GM19372 (cell line): ENCODE results near the gene ORM1.
"Not testable (repeated sequence)": the region's sequence is repeated elsewhere in the genome, so short reads cannot be mapped to it uniquely, and the experiment has no call there.

ENCODE experiments used
- ATAC-seq: cut with Tn5 transposase; IDR thresholded peaks from one replicate; pipeline ENCODE4 v1.9.1; 2021; ENCODE audit warnings: mild to moderate bottlenecking, low read depth, moderate library complexity; ENCODE audit not compliant: unreplicated experiment

ORM1 gene

GRCh38 chr9:114304416-114305188 is 18.3 kb upstream of the ORM1 start:
- ATAC-seq: no peak

- ATAC-seq: no peak
Observed at GRCh38 chr9:114307899-114308267, 15.0 kb upstream of the ORM1 start.

GRCh38 chr9:114308361-114308950 is 14.4 kb upstream of the ORM1 start:
- no peak for ATAC-seq

DNA sequence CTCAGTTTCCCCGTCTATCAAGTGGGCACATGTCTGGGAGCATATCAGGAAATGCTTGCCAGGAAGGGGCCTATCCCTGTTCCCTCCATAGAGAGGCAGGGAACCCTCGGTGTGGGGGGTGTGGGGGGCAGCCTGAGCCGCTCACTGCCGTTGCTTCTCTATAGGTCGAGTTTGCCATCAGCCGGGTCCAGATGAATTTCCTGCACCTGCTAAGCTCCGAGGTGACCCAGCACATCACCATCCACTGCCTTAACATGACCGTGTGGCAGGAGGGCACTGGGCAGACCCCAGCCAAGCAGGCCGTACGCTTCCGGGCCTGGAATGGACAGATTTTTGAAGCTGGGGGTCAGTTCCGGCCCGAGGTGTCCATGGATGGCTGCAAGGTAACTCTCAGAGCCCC is 13.8 kb upstream of the ORM1 start:
- no peak for ATAC-seq

GRCh38 chr9:114310471-114311450 is 12.1 kb upstream of the ORM1 start:
- ATAC-seq: no peak

- ATAC-seq: no peak
Observed at GRCh38 chr9:114311571-114312512, 11.1 kb upstream of the ORM1 start.

- no peak for ATAC-seq
Observed at GRCh38 chr9:114312513-114312875, 10.4 kb upstream of the ORM1 start.

DNA sequence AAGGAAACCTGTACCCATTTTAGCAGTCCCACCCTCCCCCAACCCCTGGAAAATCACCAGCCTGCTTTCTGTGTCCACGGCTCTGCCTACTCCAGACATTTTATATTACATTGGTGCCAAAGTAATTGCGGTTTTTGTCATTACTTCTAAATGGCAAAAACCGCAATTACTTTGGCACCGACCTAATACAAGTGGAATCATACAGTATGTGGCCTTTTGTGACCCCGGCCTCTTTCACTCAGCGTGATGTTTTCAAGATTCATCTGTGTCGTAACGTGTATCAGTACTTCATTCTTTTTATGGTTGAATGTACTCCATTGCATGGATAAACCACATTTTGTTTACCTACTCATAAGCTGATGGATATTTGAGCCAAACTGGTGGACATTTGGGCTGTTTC is 9.7 kb upstream of the ORM1 start:
- ATAC-seq: no peak

GRCh38 chr9:114314256-114314867 is 8.5 kb upstream of the ORM1 start:
- ATAC-seq: no peak

- ATAC-seq: no peak
Observed at GRCh38 chr9:114314881-114315722, 7.8 kb upstream of the ORM1 start.

GRCh38 chr9:114315723-114316363 is 7.1 kb upstream of the ORM1 start:
- no peak for ATAC-seq

DNA sequence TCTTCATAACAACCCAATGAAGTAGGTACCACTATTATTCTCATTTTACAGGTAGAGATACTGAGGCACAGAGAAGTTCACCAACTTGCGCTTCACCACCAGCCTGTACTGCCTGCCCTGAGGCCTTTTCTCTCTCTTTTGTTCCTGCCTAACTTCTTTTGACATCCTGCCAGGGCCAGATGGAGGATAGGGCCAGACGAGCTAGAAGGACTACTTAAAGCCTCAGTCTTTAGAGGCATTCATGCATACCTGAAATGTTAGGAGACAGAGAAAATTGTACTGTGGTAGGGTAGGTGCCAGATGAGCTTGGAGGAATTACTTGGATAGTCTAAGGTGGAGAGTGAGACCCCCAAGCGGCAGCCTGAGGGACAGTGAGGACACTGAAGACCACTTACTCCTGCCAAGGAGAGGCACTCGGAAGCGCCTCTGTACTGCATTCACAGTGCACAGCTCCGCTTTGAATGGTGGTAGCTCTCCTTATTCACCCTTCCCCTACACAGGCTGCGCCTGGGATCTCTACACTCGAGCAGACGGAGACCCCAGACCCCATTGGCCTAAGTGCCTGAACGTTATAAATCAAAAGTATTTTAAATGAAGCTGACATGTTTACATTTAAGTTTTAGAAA is 6.2 kb upstream of the ORM1 start:
- ATAC-seq: no peak

DNA sequence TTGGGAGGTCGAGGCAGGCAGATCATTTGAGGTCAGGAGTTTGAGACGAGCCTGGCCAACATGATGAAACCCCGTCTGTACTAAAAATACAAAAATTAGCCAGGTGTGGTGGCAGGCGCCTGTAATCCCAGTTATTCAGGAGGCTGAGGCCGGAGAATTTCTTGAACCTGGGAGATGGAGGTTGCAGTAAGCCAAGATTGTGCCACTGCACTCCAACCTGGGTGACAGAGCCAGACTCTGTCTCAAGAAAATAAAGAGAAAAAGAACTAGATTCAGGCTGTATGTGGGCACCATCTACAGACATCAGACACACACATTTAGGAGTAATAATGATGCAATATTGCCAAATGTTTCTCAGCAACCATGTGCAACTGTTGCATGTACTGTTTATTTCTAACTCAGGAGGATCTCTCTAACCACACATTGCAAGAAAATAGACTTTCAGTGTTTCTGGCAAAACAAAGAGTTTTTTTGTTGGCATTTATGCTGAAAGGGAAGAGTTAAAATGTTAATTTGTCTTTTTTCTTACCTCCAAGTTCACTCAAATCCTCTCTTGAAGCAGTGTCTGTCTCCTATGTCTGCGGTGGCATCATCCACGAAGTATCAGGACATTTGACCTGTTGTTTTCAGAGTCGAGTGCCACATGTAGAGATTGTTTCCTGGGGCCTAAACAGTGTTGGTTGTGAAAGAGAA is 5.1 kb upstream of the ORM1 start:
- no peak for ATAC-seq

- ATAC-seq: no peak
Observed at GRCh38 chr9:114318416-114318815, 4.5 kb upstream of the ORM1 start.

GRCh38 chr9:114319147-114319546 is 3.8 kb upstream of the ORM1 start:
- ATAC-seq: no peak

DNA sequence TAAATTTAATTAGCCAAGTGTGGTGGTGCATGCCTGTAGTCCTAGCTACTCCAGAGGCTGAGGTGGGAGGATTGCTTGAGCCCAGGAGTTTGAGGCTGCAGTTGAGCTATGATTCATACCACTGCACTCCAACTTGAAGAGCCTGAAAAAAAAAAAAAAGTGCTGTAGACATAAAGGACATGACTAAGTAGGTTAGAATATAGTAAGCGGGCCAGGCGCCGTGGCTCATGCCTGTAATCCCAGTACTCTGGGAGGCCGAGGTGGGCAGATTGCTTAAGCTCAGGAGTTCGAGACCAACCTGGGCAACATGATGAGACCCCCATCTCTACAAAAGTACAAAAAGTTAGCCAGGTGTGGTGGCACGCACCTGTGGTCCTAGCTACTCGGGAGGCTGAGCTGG is 2.2 kb upstream of the ORM1 start:
- ATAC-seq: not testable (repeated sequence)

GRCh38 chr9:114321759-114322158 is 1.1 kb upstream of the ORM1 start:
- no peak for ATAC-seq
